Stimulated activated naive B cell treated with anti-CD40 and anti-IgM and Interleukin-4, amounts not matched to agents 10 μg/mL and 1 μg/mL and 100 μg/mL, for 72 hours (primary cell): ENCODE data around the gene ALDH3A2.

ENCODE experiments used
- ATAC-seq, 2 donors: fragments of 150-1000 bp; cut with Tn5 transposase; replicated peaks; 2 replicates each; pipeline ENCODE4 v1.10.0; 2021; ENCODE audit warnings: moderate library complexity in 1 of 2
- DNase-seq: peaks from one replicate; pipeline ENCODE4 v3.0.0; 2021
- H3K27ac Mint-ChIP-seq: one replicate; pipeline ENCODE4 v1.8.0; 2022; ENCODE audit warnings: mild to moderate bottlenecking, mixed read lengths
- H3K27me3 Mint-ChIP-seq, 2 donors: one replicate each; pipeline ENCODE4 v1.8.0; 2022; ENCODE audit warnings: mixed read lengths in 2 of 2
- H3K36me3 Mint-ChIP-seq, 2 donors: one replicate each; pipeline ENCODE4 v1.8.0; 2022; ENCODE audit warnings: mixed read lengths in 2 of 2, mild to moderate bottlenecking in 1 of 2
- H3K4me1 Mint-ChIP-seq, 2 donors: one replicate each; pipeline ENCODE4 v1.8.0; 2022; ENCODE audit warnings: mixed read lengths in 2 of 2, mild to moderate bottlenecking in 1 of 2
- H3K4me3 Mint-ChIP-seq, 2 donors: one replicate each; pipeline ENCODE4 v1.8.0; 2022; ENCODE audit warnings: mild to moderate bottlenecking in 2 of 2, mixed read lengths in 2 of 2, moderate library complexity in 1 of 2
- H3K9me3 Mint-ChIP-seq, 2 donors: one replicate each; pipeline ENCODE4 v1.8.0; 2022; ENCODE audit warnings: mixed read lengths in 2 of 2, mild to moderate bottlenecking in 1 of 2

ALDH3A2 gene

GRCh38 chr17:19648475-19649273 is at the start of gene ALDH3A2:
Gene ALDH3A2 (plus strand): TSS chr17:19648751. CDS start chr17:19648972, 221 bp downstream.
- H3K36me3 Mint-ChIP-seq, result peaks cover 7 to 12% of the 10 kb centered on the region in 2 donors
- peak within 1 kb of the TSS; percentile 93 to 97 for H3K4me3 Mint-ChIP-seq
- no peaks in the 10 kb centered on the region for H3K9me3 Mint-ChIP-seq
- H3K27me3 Mint-ChIP-seq, result peaks cover 0 to 4% of the 10 kb centered on the region in 2 donors
- ATAC-seq (peak; percentile 92 to 95), DNase-seq (peak; percentile 95)
- peaks cover 22 to 42% of the 10 kb centered on the region in 2 donors for H3K4me1 Mint-ChIP-seq
- peak within 1 kb of the TSS; percentile 99 for H3K27ac Mint-ChIP-seq

GRCh38 chr17:19610311-19610710 is 38.2 kb upstream of the ALDH3A2 start:
- Mint-ChIP-seq H3K27me3 (no peaks in the 10 kb centered on the region), H3K36me3 (no peaks in the 10 kb centered on the region), H3K9me3 (no peaks in the 10 kb centered on the region), H3K27ac (no peak overlapping the region), H3K4me3 (no peak overlapping the region), H3K4me1 (no peaks in the 10 kb centered on the region)
- ATAC-seq (no peak), DNase-seq (no peak)

GRCh38 chr17:19610879-19611278 is 37.7 kb upstream of the ALDH3A2 start:
- no peak overlapping the region for H3K4me3 Mint-ChIP-seq
- no peaks in the 10 kb centered on the region for H3K36me3 Mint-ChIP-seq
- no peaks in the 10 kb centered on the region for H3K9me3 Mint-ChIP-seq
- DNase-seq (no peak), ATAC-seq (peak in 1 of 2 donors; percentile 52)
- no peaks in the 10 kb centered on the region for H3K4me1 Mint-ChIP-seq
- H3K27ac Mint-ChIP-seq, result no peak overlapping the region
- no peaks in the 10 kb centered on the region for H3K27me3 Mint-ChIP-seq

- no peak for DNase-seq
- peaks cover 2 to 5% of the 10 kb centered on the region in 2 donors for H3K27me3 Mint-ChIP-seq
- H3K4me3 Mint-ChIP-seq, result no peak overlapping the region
- peaks cover 2 to 5% of the 10 kb centered on the region in 2 donors for H3K36me3 Mint-ChIP-seq
- H3K9me3 Mint-ChIP-seq, result peaks cover 10 to 13% of the 10 kb centered on the region in 2 donors
- no peak overlapping the region for H3K27ac Mint-ChIP-seq
- no peaks in the 10 kb centered on the region for H3K4me1 Mint-ChIP-seq
- ATAC-seq, result no peak
Measured at GRCh38 chr17:19613979-19614378, 34.6 kb upstream of the ALDH3A2 start.

GRCh38 chr17:19614900-19615299 is 33.7 kb upstream of the ALDH3A2 start:
- Mint-ChIP-seq H3K27ac (no peak overlapping the region), H3K4me1 (no peaks in the 10 kb centered on the region), H3K27me3 (peaks cover 7 to 13% of the 10 kb centered on the region in 2 donors), H3K9me3 (peaks cover 19 to 22% of the 10 kb centered on the region in 2 donors), H3K36me3 (peaks cover 10 to 15% of the 10 kb centered on the region in 2 donors), H3K4me3 (no peak overlapping the region)
- no peak for DNase-seq
- ATAC-seq, result no peak

GRCh38 chr17:19618015-19618414 is 30.5 kb upstream of the ALDH3A2 start:
- Mint-ChIP-seq H3K36me3 (peaks cover 11 to 20% of the 10 kb centered on the region in 2 donors), H3K27ac (no peak overlapping the region), H3K4me3 (no peak overlapping the region), H3K9me3 (peaks cover 21 to 28% of the 10 kb centered on the region in 2 donors), H3K4me1 (no peaks in the 10 kb centered on the region), H3K27me3 (peaks cover 7 to 14% of the 10 kb centered on the region in 2 donors)
- DNase-seq (no peak), ATAC-seq (no peak)

GRCh38 chr17:19619705-19620325 is 28.7 kb upstream of the ALDH3A2 start:
- no peak overlapping the region for H3K27ac Mint-ChIP-seq
- H3K4me3 Mint-ChIP-seq, result no peak overlapping the region

GRCh38 chr17:19621697-19622096 is 26.9 kb upstream of the ALDH3A2 start:
- Mint-ChIP-seq H3K27ac (no peak overlapping the region), H3K27me3 (peaks cover 19 to 23% of the 10 kb centered on the region in 2 donors), H3K4me3 (no peak overlapping the region), H3K4me1 (no peaks in the 10 kb centered on the region), H3K36me3 (peaks cover 11 to 19% of the 10 kb centered on the region in 2 donors), H3K9me3 (peaks cover 21 to 27% of the 10 kb centered on the region in 2 donors)
- DNase-seq (no peak), ATAC-seq (no peak)

More at GRCh38 chr17:19619705-19620325, 28.7 kb upstream of the ALDH3A2 start:
- DNase-seq (no peak), ATAC-seq (no peak)
- peaks cover 11 to 20% of the 10 kb centered on the region in 2 donors for H3K36me3 Mint-ChIP-seq
- peaks cover 18 to 20% of the 10 kb centered on the region in 2 donors for H3K27me3 Mint-ChIP-seq
- H3K9me3 Mint-ChIP-seq, result peaks cover 21 to 28% of the 10 kb centered on the region in 2 donors
- no peaks in the 10 kb centered on the region for H3K4me1 Mint-ChIP-seq

- no peaks in the 10 kb centered on the region for H3K4me1 Mint-ChIP-seq
- no peak overlapping the region for H3K27ac Mint-ChIP-seq
- H3K36me3 Mint-ChIP-seq, result no peaks in the 10 kb centered on the region
- H3K9me3 Mint-ChIP-seq, result no peaks in the 10 kb centered on the region
- H3K27me3 Mint-ChIP-seq, result peaks cover 6 to 29% of the 10 kb centered on the region in 2 donors
- H3K4me3 Mint-ChIP-seq, result no peak overlapping the region
- no peak for ATAC-seq
- no peak for DNase-seq
Measured at GRCh38 chr17:19626079-19626478, 22.5 kb upstream of the ALDH3A2 start.

GRCh38 chr17:19629449-19629848 is 19.1 kb upstream of the ALDH3A2 start:
- Mint-ChIP-seq H3K27ac (no peak overlapping the region), H3K27me3 (peaks cover 5 to 38% of the 10 kb centered on the region in 2 donors), H3K9me3 (no peaks in the 10 kb centered on the region), H3K4me1 (no peaks in the 10 kb centered on the region), H3K4me3 (no peak overlapping the region), H3K36me3 (no peaks in the 10 kb centered on the region)
- ATAC-seq (no peak), DNase-seq (no peak)

- peaks cover 5 to 38% of the 10 kb centered on the region in 2 donors for H3K27me3 Mint-ChIP-seq
- H3K4me1 Mint-ChIP-seq, result no peaks in the 10 kb centered on the region
- no peak overlapping the region for H3K27ac Mint-ChIP-seq
- DNase-seq, result no peak
- H3K4me3 Mint-ChIP-seq, result no peak overlapping the region
- no peaks in the 10 kb centered on the region for H3K9me3 Mint-ChIP-seq
- no peak for ATAC-seq
- H3K36me3 Mint-ChIP-seq, result peaks cover 0 to 1% of the 10 kb centered on the region in 2 donors
Measured at GRCh38 chr17:19630035-19630434, 18.5 kb upstream of the ALDH3A2 start.

GRCh38 chr17:19630661-19631060 is 17.9 kb upstream of the ALDH3A2 start:
- H3K27me3 Mint-ChIP-seq, result peaks cover 10 to 41% of the 10 kb centered on the region in 2 donors
- no peak overlapping the region for H3K27ac Mint-ChIP-seq
- no peaks in the 10 kb centered on the region for H3K9me3 Mint-ChIP-seq
- no peaks in the 10 kb centered on the region for H3K4me1 Mint-ChIP-seq
- no peak overlapping the region for H3K4me3 Mint-ChIP-seq
- DNase-seq (no peak), ATAC-seq (no peak)
- H3K36me3 Mint-ChIP-seq, result peaks cover 0 to 1% of the 10 kb centered on the region in 2 donors

GRCh38 chr17:19631905-19632304 is 16.6 kb upstream of the ALDH3A2 start:
- Mint-ChIP-seq H3K36me3 (peaks cover 0 to 1% of the 10 kb centered on the region in 2 donors), H3K4me1 (no peaks in the 10 kb centered on the region), H3K9me3 (no peaks in the 10 kb centered on the region), H3K4me3 (no peak overlapping the region), H3K27ac (no peak overlapping the region), H3K27me3 (peaks cover 10 to 42% of the 10 kb centered on the region in 2 donors)
- ATAC-seq (no peak), DNase-seq (no peak)

- Mint-ChIP-seq H3K27ac (no peak overlapping the region), H3K27me3 (peaks cover 10 to 26% of the 10 kb centered on the region in 2 donors)
Measured at GRCh38 chr17:19641687-19642372, 6.7 kb upstream of the ALDH3A2 start.

More at GRCh38 chr17:19641687-19642372, 6.7 kb upstream of the ALDH3A2 start:
- ATAC-seq, result no peak
- Mint-ChIP-seq H3K4me3 (no peak overlapping the region), H3K4me1 (peaks cover 2 to 10% of the 10 kb centered on the region in 2 donors), H3K36me3 (peaks cover 0 to 2% of the 10 kb centered on the region in 2 donors), H3K9me3 (peaks cover 0 to 3% of the 10 kb centered on the region in 2 donors)
- DNase-seq, result no peak
